Left lobe of liver (tissue), 2 donors: ENCODE measurements around the gene CD320. TPM values are rescaled to one million over a fixed set of nuclear protein-coding genes. Genes with fewer than 3 reads are reported as not detected.
"Not testable (repeated sequence)": the region's sequence is repeated elsewhere in the genome, so short reads cannot be mapped to it uniquely, and the experiment has no call there.

Experiments used
- ATAC-seq: fragments of 200-7000 bp; cut with Tn5 transposase; one replicate; pipeline ENCODE4 v1.9.1; 2020; ENCODE audit warnings: mild to moderate bottlenecking, moderate library complexity
- DNase-seq: peaks from one replicate; pipeline ENCODE4 v3.0.0-alpha.2; 2020; ENCODE audit warnings: low spot score
- total RNA-seq: library from RNA; stranded (reverse); gene quantifications from one replicate; pipeline ENCODE4 v1.2.1, GENCODE V29; 2021
- donor health status: DM: no; HTN: no; CAD: no; lungs with moderate emphysema.
- donor health status: DM: no; HTN: yes; CAD: no.

CD320 gene
- 16.3 TPM for total RNA-seq

DNA sequence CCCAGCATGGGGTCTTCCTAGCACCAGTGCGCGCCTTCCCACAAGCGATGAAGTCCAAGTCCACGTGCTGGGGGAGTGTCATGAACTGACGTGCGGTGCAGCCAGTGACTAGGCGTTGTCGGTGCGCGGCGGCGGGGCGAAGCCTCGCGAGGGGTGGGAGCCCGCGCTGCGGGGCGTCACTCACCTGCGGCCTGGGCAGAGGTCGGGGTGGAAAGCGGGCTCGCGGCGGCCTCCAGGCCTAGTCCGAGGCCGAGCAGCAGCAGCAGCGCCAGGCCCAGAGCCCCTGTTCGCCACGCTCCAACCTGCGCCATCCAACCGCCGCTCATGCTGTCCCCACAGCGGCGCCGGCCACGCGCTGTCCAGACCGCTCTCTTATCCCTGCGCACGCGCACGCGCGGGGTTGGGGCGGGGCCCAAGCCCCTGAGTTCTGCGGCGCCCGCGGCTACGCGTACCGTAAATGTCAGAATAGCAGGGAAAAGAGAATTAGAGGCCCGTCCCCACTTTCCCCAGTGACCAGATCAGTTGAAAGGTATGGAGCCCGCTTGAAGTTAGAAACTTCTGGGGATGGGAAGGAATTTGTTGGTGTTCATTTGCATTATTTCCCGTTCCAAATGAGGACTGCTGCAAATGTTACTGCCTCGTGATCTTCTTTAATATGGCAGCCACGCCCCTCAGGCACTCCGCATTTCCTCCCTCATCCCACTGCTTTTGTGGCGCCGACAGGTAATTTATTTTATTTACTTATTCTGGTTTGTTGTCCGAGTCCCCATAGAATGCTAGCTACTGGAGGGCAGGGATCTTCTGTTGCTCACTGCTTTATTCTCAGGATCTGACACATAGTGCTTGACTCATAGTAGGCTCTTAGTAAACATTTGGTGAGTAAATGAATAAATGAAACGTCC is at the start of gene CD320:
Gene CD320, minus strand, starts transcription at position 394 of the 902 bp plus-strand sequence. Its CDS starts 68 bp downstream, at position 326.
- DNase-seq (peak; percentile 93), ATAC-seq (peak; percentile 89)

DNA sequence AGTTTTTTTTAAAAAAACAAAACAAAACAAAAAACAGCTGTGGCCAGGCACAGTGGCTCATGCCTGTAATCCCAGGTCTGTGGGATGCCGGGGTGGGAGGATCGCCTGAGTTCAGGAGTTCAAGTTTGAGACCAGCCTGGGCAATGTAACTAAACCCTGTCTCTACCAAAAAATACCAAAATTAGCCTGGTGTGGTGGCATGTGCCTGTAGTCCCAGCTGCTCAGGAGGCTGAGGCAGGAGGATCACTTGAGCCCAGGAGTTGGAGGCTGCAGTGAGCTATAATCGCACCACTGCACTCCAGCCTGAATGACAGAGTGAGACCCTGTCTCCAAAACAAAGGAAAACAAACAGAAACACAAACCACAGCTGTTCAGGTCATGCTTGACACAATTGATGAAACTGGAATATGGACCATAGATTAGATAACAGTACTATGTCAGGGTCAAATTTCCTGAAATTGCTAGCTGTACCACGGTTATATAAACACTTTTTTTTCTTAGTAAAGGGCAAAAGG is 48.9 kb upstream of the CD320 start:
- ATAC-seq = peak; percentile 14
- DNase-seq = no peak

DNA sequence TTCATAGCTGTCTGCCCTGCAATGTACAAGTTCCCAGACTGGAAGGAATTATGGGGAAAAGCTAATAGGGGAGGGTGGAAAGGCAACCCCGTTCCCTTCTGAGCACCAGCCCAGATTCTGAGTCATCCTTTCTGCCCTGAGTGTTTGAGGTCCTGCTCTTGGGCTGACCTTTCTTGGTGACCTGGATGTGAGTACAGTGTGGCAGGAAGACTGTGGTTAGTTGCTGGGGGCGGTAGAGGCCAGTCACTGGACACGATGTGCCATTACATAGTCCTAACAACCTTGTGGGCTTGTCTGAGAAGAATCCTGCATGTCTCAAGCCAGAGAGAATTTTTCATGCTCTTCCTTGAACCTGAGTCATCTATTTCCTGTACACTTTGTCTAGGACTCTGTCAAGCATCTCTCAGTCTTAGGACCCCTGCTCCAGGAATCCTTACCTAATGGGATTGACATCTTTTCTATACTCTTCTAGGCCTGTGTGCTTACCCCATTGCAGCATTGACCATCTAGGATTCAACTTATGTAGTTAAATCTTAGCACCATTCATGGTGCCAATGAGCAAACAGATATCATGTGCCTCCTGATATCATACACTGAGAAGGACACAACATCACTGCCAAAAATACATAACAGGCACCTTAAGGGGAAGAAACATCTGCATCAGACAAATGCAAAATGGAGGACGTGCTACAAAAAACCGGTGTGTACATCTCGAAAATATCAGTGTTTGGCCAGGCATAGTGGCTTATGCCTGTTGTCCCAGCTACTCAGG is 47.7 kb upstream of the CD320 start:
- DNase-seq (peak; percentile 57), ATAC-seq (peak; percentile 47)

DNA sequence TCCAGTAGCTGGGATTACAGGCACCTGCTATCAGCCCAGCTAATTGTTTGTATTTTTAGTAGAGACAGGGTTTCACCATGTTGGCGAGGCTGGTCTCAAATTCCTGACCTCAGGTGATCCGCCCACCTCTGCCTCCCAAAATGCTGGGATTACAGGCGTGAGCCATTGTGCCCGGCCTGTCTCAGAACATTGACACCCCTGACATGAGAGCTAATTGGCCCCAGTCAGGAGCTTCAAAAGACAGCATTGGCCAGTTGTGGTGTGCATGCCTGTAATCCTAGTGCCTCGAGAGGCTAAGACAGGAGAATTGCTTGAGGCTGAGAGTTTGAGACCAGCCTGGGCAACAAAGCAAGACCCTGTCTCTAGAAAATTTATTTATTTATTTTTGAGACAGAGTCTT is 44.7 kb upstream of the CD320 start:
- ATAC-seq, DNase-seq: not testable (repeated sequence)

- DNase-seq = no peak
- no peak for ATAC-seq
These were observed 44.1 kb upstream of the CD320 start for GRCh38 chr19:8352134-8352827.

GRCh38 chr19:8349629-8350372 is 41.6 kb upstream of the CD320 start:
- not testable (repeated sequence) for DNase-seq, ATAC-seq

DNA sequence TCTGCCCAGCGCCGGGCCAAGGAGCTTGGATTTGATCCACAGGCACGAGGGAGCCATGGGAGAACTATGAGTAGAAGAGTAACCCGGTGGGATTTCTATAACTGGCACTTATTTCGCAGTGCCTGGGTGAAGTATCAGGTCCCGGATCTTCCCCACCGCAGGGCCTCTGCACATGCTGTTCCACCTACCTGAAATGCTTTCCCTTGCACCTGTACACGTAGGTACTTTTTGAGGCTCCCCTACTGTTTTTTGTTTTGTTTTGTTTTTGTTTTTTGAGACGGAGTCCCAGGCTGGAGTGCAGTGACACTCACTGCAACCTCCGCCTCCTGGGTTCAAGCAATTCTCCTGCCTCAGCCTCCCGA is 35.3 kb upstream of the CD320 start:
- no peak for ATAC-seq

DNA sequence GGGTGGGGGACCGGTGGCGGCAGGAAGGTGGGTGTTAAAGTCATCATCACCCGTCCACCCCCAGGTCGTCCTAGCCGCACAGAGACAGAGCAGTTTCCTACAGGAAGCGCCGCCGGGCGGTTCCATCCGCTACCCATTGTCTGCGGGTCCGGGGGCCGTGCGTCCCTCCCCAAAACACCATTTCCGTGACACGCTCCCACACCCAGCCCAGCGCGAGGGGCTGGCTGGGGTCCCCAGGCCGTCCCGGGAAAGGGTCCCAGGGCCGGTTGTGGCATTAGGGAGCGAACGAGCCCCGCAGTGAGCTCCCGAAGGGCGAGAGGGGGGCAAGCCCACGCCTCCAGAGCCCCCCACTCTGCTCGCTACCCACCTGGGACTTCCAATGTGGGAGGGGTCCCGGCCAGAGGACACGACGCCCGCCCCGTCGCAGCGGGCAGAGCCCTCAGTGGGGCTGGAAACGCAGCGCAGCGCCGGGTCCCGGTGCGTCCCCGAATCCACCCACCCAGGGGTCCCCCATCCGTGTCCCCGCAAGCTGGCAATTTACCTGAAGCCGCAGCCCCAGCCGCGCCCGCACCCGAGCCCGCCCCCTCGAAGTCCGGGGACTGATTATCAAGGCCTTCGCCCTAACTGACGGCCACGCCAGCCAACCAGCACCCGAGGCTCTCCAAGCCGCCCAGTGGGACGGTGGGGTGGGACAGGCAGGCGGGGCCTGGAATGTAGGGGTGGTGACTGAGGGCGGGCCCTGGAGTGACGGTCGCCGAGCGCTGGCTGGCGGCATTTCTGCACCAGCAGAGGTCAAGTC is 34.7 kb upstream of the CD320 start, which contains the start of gene KANK3:
Gene KANK3, minus strand, starts transcription at position 579 of the 799 bp plus-strand sequence. CDS start 5,434 bp downstream, outside the sequence.
- DNase-seq = peak; percentile 99
- ATAC-seq = peak; percentile 98

More for the DNA sequence above, 35.3 kb upstream of the CD320 start:
- DNase-seq = no peak

DNA sequence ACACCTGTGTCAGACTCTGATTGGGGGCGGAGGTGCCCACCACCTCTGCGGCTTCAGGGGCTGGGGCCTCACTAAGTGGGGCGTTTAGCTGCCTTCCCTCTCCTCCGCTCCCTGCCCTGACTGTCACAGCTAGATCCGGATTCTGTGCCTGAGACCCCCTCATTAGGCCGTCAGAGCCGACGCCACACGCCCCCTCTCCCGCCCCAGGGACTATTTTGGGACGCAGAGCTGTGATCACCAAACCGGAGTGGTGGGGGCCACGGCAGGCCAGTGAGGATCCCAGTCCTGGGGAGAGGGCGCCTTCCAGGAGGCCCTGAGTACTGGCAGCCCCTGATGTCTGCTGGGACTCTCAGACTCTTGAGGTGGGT is 34.1 kb upstream of the CD320 start:
- ATAC-seq = no peak
- no peak for DNase-seq

DNA sequence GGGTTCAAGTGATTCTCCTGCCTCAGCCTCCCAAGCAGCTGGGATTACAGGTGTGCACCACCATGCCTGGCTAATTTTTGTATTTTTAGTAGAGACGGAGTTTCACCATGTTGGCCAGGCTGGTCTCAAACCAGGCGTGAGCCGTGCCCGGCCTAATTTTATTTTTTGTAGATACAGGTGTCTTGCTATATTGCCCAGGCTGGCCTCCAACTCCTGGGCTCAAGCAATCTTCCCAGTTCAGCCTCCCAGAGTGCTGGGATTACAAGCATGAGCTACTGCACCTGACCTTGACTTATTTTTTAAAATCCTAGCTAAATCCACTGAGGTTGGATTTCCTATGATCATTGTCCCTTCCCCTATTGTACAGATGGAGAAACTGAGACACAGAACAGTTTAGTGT is 33.3 kb upstream of the CD320 start:
- ATAC-seq, DNase-seq: not testable (repeated sequence)

GRCh38 chr19:8340341-8341096 is 32.4 kb upstream of the CD320 start:
- peak; percentile 25 for ATAC-seq
- DNase-seq = peak; percentile 56

DNA sequence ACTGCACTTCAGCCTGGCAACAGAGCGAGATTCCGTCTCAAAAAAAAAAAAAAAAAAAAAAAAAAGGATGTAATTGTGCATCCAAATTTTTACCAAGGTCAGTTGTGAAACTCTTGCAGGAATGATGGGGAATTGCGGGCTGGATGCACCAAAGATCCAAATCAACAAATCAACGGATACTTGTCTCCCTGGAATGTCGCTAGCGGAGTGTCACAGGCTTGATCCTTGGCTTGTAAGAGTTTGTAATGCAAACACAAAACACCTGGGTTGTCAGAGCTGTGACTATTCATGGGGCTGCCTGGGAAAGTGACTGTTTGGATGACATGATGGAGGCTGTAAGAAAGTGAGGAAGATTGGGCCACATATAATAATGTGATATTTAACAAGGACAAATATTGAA is 30.7 kb upstream of the CD320 start:
- ATAC-seq (no peak), DNase-seq (no peak)

- ATAC-seq (no peak), DNase-seq (no peak)
These were observed 29.6 kb upstream of the CD320 start for GRCh38 chr19:8337728-8338127.

DNA sequence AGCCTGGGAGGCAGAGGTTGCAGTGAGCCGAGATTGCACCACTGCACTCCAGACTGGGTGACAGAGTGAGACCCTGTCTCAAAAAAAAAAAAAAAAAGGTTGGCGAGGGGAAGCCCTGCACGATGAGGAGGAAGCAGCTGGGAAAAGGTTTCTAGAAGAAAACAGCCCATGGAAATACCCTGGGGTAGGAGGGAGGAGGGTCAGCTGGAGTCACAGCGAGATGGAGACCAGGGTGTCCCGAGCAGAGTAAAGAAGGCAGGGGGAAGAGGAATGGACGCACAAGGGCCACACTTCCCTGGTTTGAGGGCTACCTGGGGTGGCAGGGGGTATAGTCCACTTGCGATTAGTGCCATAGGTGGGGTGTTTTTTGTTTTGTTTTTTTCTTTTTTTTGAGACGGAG is 28.5 kb upstream of the CD320 start:
- DNase-seq = no peak
- ATAC-seq = no peak

GRCh38 chr19:8336072-8336569 is 28.0 kb upstream of the CD320 start:
- DNase-seq = no peak
- ATAC-seq = no peak

DNA sequence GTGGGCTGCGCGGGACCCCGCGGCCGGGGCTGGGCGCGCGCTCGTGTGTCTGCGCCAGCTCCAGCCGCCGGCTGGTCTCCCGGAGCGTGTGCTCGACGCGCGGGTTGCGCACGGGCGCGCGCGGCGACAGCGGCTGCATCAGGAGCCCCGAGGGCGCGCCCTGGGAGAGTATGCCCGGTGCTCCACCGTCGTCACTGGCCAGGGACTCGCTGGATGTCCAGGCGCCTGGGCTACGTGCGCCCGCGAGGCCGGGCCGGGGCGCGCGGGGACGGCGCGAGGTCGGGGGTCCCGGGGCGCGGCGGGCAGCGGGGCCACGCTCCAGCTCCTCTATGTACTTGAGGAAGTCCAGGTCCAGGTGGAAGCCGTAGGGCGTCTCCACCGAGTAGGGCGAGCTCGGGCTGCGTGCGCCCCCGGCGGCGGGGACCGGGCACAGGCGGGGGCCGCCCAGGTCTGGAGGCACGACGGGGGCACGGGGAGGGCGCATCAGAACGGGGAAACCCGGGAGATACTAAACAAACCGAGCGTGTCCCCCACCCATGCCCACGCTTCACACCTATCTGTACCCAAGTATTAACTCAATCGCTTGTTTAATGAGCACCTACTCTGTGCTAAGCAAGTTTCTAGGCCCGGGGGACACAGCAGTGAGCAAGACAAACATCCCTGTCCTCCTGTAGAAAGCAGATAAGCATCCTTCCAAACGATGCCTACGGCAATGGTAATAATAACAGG is 27.3 kb upstream of the CD320 start:
- DNase-seq (no peak), ATAC-seq (no peak)

- ATAC-seq = peak; percentile 88
- DNase-seq = no peak
These were observed 26.5 kb upstream of the CD320 start for GRCh38 chr19:8334458-8335342.
